GM23248 (cell line): Measurements from ENCODE around the gene PRKAB1. TPM values are rescaled to one million over a fixed set of nuclear protein-coding genes. Genes with fewer than 3 reads are reported as not detected.

Experiments
- DNase-seq: peaks from one replicate; pipeline ENCODE4 v3.0.0-alpha.2; 2015
- H2AFZ ChIP-seq: fragments of 200-600 bp; sonication (generic); 2 replicates; pipeline ENCODE4 v1.6.1; 2016; ENCODE audit warnings: antibody characterized with exemption
- H3F3A ChIP-seq: fragments of 200-600 bp; sonication (generic); 2 replicates; pipeline ENCODE4 v1.6.1; 2016; ENCODE audit warnings: mild to moderate bottlenecking, antibody characterized with exemption, mixed run types; ENCODE audit not compliant: insufficient read depth
- H3K27ac ChIP-seq: fragments of 200-600 bp; sonication (generic); 2 replicates; pipeline ENCODE4 v1.5.1; 2016; ENCODE audit warnings: mild to moderate bottlenecking
- H3K27me3 ChIP-seq: fragments of 200-600 bp; sonication (generic); replicated peaks from 2 replicates; pipeline ENCODE4 v1.6.1; 2016; ENCODE audit warnings: mild to moderate bottlenecking; ENCODE audit not compliant: insufficient read depth
- H3K36me3 ChIP-seq: fragments of 200-600 bp; sonication (generic); 2 replicates; pipeline ENCODE4 v1.6.1; 2016; ENCODE audit warnings: low read depth, mild to moderate bottlenecking
- H3K4me1 ChIP-seq: fragments of 200-600 bp; sonication (generic); 2 replicates; pipeline ENCODE4 v1.6.1; 2016; ENCODE audit warnings: mild to moderate bottlenecking; ENCODE audit not compliant: insufficient read depth
- H3K4me2 ChIP-seq: fragments of 200-600 bp; sonication (generic); one replicate; pipeline ENCODE4 v1.6.1; 2016; ENCODE audit warnings: mild to moderate bottlenecking; ENCODE audit not compliant: unreplicated experiment
- H3K4me3 ChIP-seq: fragments of 200-600 bp; sonication (generic); 2 replicates; pipeline ENCODE4 v1.5.1; 2016; ENCODE audit warnings: mild to moderate bottlenecking
- H3K79me2 ChIP-seq: fragments of 200-600 bp; sonication (generic); 2 replicates; pipeline ENCODE4 v1.6.1; 2016; ENCODE audit warnings: mild to moderate bottlenecking; ENCODE audit not compliant: insufficient read depth
- H3K9ac ChIP-seq: fragments of 200-600 bp; sonication (generic); 2 replicates; pipeline ENCODE4 v1.6.1; 2016; ENCODE audit warnings: mild to moderate bottlenecking
- H3K9me2 ChIP-seq: fragments of 200-600 bp; sonication (generic); 2 replicates; pipeline ENCODE4 v1.6.1; 2016; ENCODE audit warnings: mixed run types, mild to moderate bottlenecking, moderate library complexity; ENCODE audit not compliant: insufficient read depth
- H3K9me3 ChIP-seq: fragments of 200-600 bp; sonication (generic); one replicate; pipeline ENCODE4 v1.6.1; 2017; ENCODE audit warnings: low read depth
- H4K20me1 ChIP-seq: fragments of 200-600 bp; sonication (generic); 2 replicates; pipeline ENCODE4 v1.6.0; 2016; ENCODE audit not compliant: insufficient read depth
- EZH2 ChIP-seq: fragments of 200-600 bp; sonication (generic); IDR thresholded peaks from 2 replicates; pipeline ENCODE4 v1.6.1; 2018; ENCODE audit warnings: antibody characterized with exemption, mild to moderate bottlenecking; ENCODE audit not compliant: insufficient read depth, poor library complexity, severe bottlenecking
- EZH2phosphoT487 ChIP-seq: fragments of 200-600 bp; sonication (generic); IDR thresholded peaks from 2 replicates; pipeline ENCODE4 v1.6.1; 2018; ENCODE audit warnings: antibody characterized with exemption, moderate library complexity, mild to moderate bottlenecking, low read depth; ENCODE audit not compliant: insufficient read depth
- whole genome bisulfite sequencing, 2 experiments: methylation state at CpG; one replicate each; pipeline ENCODE4 v1.1.6; 2015 to 2017; ENCODE audit warnings: low lambda C conversion rate in 2 of 2, low coverage in 1 of 2; ENCODE audit errors: missing lambda C conversion rate in 2 of 2; 5-methylcytosine and 5-hydroxymethylcytosine counted together
- in situ Hi-C: fragments of 300-500 bp; cut with MboI; formaldehyde crosslinking; loops from 2 replicates; pipeline ENCODE4 v1.15.0; 2020
- microRNA counts: library from miRNA; unstranded; fragments of <30 nt; microRNA quantifications from one replicate; lab custom pipeline; 2016
- microRNA-seq: library from miRNA; unstranded; fragments of <30 nt; microRNA quantifications from one replicate; pipeline ENCODE4, GENCODE V29; 2016; ENCODE audit warnings: borderline number of aligned reads
- polyA plus RNA-seq: library from polyadenylated mRNA; unstranded; fragments of >200 nt; fragmentation: Nextera tagmentation; extraction: Ambion mirVana; gene quantifications from 2 replicates; pipeline ENCODE4 v1.2.1, GENCODE V29; 2016
- small RNA-seq: library from RNA; depleted of rRNA; stranded (forward); fragments of <200 nt; gene quantifications from one replicate; pipeline ENCODE3, GENCODE V24; 2014; ENCODE audit warnings: low read depth, low replicate concordance
- total RNA-seq: library from RNA; depleted of rRNA; stranded (reverse); fragments of >200 nt; shearing (Covaris generic); gene quantifications from 2 replicates; pipeline ENCODE4 v1.2.3, GENCODE V29; 2014; rRNA removed

The PRKAB1 gene
- total and polyA plus RNA-seq, 2 experiments from 2014 or later: 19.2 to 24.7 TPM

GRCh38 chr12:119728444-119728745, 60.5 kb downstream of the PRKAB1 start:
- Histone ChIP-seq H3F3A (no peaks in the 10 kb centered on the region), H3K79me2 (no peaks in the 10 kb centered on the region), H3K36me3 (no peaks in the 10 kb centered on the region), H3K4me1 (no peaks in the 10 kb centered on the region), H3K9me2 (no peaks in the 10 kb centered on the region), H2AFZ (no peak overlapping the region), H3K4me3 (no peak overlapping the region), H3K9me3 (no peaks in the 10 kb centered on the region), H3K27ac (no peak overlapping the region), H3K9ac (no peak overlapping the region), H3K27me3 (no peaks in the 10 kb centered on the region), H3K4me2 (no peak overlapping the region), H4K20me1 (no peaks in the 10 kb centered on the region)
- WGBS, 2 experiments: 60 to 68% methylated on average over 6 of the region's 6 CpGs
- no peak for DNase-seq
- TF ChIP-seq EZH2 (no peak), EZH2phosphoT487 (no peak)
- in situ Hi-C loops: no loop called here

GRCh38 chr12:119729871-119730270, 61.9 kb downstream of the PRKAB1 start:
- Histone ChIP-seq H3K9me2 (no peaks in the 10 kb centered on the region), H3K27ac (no peak overlapping the region), H3K9ac (no peak overlapping the region), H3K36me3 (no peaks in the 10 kb centered on the region), H3K4me2 (no peak overlapping the region), H3F3A (no peaks in the 10 kb centered on the region), H3K27me3 (no peaks in the 10 kb centered on the region), H3K79me2 (no peaks in the 10 kb centered on the region), H3K4me3 (no peak overlapping the region), H2AFZ (no peak overlapping the region), H4K20me1 (no peaks in the 10 kb centered on the region), H3K4me1 (no peaks in the 10 kb centered on the region), H3K9me3 (no peaks in the 10 kb centered on the region)
- no peak for DNase-seq
- WGBS, 2 experiments: 92 to 97% methylated on average over 8 of the region's 8 CpGs
- TF ChIP-seq EZH2phosphoT487 (no peak), EZH2 (no peak)
- in situ Hi-C loops: no loop called here

GRCh38 chr12:119730381-119730780, 62.4 kb downstream of the PRKAB1 start:
- TF ChIP-seq EZH2phosphoT487 (no peak), EZH2 (no peak)
- no peaks in the 10 kb centered on the region for H3K9me2 ChIP-seq
- H3K9me3 ChIP-seq: no peaks in the 10 kb centered on the region
- no peaks in the 10 kb centered on the region for H4K20me1 ChIP-seq
- H3K27ac ChIP-seq: no peak overlapping the region
- H3K27me3 ChIP-seq: no peaks in the 10 kb centered on the region
- no peaks in the 10 kb centered on the region for H3K79me2 ChIP-seq
- H3K4me3 ChIP-seq: no peak overlapping the region
- H3K36me3 ChIP-seq: no peaks in the 10 kb centered on the region
- H3K9ac ChIP-seq: no peak overlapping the region
- in situ Hi-C loops: no loop called here
- H3K4me1 ChIP-seq: no peaks in the 10 kb centered on the region
- 97 to 98% methylated on average over 13 of the region's 13 CpGs for WGBS, 2 experiments
- H3F3A ChIP-seq: no peaks in the 10 kb centered on the region
- no peak for DNase-seq
- H2AFZ ChIP-seq: no peak overlapping the region
- no peak overlapping the region for H3K4me2 ChIP-seq

MicroRNAs within 50 kb of the gene (microRNA counts, 767-probe panel; counts per million panel counts)
- microRNA hsa-miR-1178 (lab: Ali Mortazavi, UCI): 447 counts per million, percentile 86 among the panel's probes with 10 or more counts

Small RNA genes lying within 50 kb of the gene (microRNA-seq; reads per million reads assigned to microRNA genes)
- not detected for gene MIR1178

Small RNA genes lying within 50 kb of the gene (small RNA-seq; reads per million reads assigned to genes)
- not detected for gene RN7SKP197

Other genes starting within 250 kb of the PRKAB1 start
- gene TMEM233, start 74.4 kb upstream of the PRKAB1 start, total RNA-seq: not detected in 2 replicates
- gene TMEM233, start 74.4 kb upstream of the PRKAB1 start, polyA plus RNA-seq: 0.33 TPM in 1 of 2 replicates, not detected in the other
- 6.8 and 15.9 TPM in 2 replicates for gene CIT, start 209.2 kb downstream of the PRKAB1 start, total RNA-seq
- 3.5 and 4.3 TPM in 2 replicates for gene CIT, start 209.2 kb downstream of the PRKAB1 start, polyA plus RNA-seq